GM18511 (cell line): ENCODE measurements around the gene TNIP1.

Experiments
- ATAC-seq: cut with Tn5 transposase; IDR thresholded peaks from one replicate; pipeline ENCODE4 v1.9.1; 2021; ENCODE audit warnings: mild to moderate bottlenecking, moderate library complexity; ENCODE audit not compliant: unreplicated experiment

Gene TNIP1

GRCh38 chr5:151023651-151024050, 57.2 kb downstream of the TNIP1 start:
- ATAC-seq = no peak

DNA sequence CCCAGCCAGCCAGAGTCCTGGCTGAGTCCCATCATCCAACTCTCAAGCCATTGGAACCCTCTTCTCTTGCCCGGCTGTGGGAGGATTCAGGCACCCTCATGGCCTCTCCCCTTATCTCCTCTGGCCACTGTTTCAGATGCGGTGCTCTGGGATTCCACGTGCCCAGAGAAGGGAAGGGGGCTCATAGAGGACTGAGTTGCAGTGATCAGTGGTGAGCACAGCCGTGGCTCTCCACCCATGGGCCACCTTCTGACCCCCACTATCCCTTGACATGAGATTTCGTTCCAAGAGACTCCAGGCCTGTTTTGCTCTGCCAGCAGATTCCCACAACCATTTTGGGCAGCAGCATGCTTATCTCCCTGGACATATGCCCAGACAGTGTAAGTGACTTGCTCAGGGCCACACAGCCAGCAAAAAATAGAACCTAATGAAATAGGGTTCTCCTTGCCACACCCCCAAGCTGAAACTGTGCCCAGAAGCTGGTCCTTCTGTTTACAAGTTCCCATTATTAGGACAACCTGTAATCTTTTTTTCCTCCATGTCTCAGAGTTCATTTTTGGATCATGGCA, 57.7 kb downstream of the TNIP1 start:
- ATAC-seq = no peak

DNA sequence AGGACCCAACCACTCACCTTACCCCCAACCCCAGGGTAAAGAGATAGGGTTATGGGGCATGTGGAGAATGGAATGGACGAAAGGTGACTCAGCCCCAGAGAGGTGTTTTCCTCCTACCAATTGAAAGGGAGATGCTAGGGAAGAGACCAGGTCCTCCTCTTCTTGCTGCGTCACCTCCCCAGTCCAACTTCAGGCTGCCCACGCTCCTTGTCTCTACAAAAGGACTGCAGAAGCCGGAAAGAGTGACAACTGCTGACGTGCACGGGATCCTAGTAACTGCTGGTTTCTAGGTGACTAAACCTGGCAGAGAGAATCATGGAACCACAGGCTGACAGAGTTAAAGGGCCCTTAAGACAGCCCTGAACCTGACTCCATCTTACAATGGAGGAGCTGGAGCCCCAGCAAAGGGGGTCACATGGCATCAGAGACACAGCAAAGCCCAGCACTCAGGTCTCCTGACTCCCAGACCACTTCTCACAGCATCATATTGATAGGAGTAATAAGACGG, 58.3 kb downstream of the TNIP1 start:
- no peak for ATAC-seq

DNA sequence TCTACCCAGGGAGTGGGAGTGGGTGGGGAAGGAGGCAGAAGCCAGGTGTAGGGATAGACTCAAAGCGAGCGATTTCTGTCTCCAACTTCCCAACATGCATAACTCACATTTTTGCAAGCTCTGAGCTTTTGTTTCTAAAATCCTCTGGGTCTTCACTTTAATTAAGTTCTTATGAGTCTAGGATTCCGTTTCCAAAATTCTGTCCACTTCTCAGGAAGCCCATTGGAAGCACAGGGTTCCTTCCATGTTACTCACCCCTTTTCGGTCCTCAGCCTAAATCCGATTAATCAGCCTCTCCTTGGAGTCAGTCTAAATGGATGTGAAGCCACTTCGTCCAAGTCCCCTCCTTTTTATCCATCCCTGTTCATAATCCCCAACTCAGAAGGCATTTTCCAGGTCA, 59.1 kb downstream of the TNIP1 start:
- no peak for ATAC-seq

GRCh38 chr5:151020304-151021110, 60.3 kb downstream of the TNIP1 start, which contains the start of gene GPX3:
TSS of gene GPX3 (plus strand) at chr5:151020591. CDS start at chr5:151020655, 64 bp downstream.
- ATAC-seq = peak; percentile 85

- ATAC-seq = no peak
Observed at GRCh38 chr5:151019331-151019730, 61.5 kb downstream of the TNIP1 start.

- ATAC-seq = no peak
Observed at GRCh38 chr5:151018846-151019245, 62.0 kb downstream of the TNIP1 start.

DNA sequence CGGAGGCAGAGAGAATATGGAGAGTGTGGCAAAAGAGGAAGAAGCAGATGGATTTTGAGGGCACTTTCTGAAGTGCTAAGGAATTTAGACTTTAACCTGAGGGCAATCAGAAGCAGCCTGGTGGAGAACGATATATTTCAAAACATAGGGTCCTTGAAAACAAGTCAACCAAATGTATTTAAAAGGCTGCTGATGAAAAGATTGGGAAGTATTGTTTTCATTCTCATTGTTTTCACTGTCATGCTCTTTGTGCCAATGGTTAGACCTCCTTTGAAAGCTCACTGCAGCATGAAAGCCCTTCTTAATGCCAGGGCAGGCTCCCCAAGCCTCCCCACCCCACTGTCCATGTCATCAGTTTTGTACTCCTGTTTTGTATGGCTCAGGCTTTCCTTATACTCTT, 62.9 kb downstream of the TNIP1 start:
- no peak for ATAC-seq

- ATAC-seq = no peak
Observed at GRCh38 chr5:151016700-151017099, 64.1 kb downstream of the TNIP1 start.

DNA sequence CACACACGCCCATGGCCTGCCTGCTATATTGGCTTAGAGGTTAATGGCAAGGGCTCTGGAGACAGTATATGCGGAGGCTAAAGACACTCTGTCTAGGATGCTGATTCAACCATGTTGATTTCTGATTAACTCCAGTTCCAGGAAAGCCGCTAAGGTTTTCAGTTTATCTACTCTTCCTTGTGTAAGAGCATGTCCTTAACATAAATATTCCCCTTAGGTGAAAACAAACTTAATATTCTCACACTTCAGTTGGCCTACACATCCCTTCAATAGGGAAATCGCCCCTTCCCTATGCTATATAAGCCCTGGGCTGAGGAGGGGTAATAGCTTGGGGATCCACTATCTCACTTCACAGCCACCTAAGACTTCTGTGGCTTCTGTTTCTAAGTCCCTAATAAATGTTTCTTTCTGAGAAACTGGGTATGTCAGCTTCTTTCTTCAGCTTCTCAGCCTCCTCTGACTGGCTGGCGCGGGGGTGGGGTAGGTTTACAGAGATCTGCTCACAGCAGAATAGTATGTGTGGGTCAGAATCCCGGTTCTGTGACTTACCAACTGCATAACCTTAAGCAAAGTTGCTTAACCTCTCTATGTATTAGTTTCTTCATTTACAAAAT, 64.8 kb downstream of the TNIP1 start:
- ATAC-seq = no peak

- ATAC-seq = no peak
Observed at GRCh38 chr5:151014680-151015343, 66.0 kb downstream of the TNIP1 start.

GRCh38 chr5:151012862-151013261, 68.0 kb downstream of the TNIP1 start:
- ATAC-seq = no peak

GRCh38 chr5:151008906-151009305, 71.9 kb downstream of the TNIP1 start:
- ATAC-seq = no peak

GRCh38 chr5:151008210-151008491, 72.7 kb downstream of the TNIP1 start:
- no peak for ATAC-seq

DNA sequence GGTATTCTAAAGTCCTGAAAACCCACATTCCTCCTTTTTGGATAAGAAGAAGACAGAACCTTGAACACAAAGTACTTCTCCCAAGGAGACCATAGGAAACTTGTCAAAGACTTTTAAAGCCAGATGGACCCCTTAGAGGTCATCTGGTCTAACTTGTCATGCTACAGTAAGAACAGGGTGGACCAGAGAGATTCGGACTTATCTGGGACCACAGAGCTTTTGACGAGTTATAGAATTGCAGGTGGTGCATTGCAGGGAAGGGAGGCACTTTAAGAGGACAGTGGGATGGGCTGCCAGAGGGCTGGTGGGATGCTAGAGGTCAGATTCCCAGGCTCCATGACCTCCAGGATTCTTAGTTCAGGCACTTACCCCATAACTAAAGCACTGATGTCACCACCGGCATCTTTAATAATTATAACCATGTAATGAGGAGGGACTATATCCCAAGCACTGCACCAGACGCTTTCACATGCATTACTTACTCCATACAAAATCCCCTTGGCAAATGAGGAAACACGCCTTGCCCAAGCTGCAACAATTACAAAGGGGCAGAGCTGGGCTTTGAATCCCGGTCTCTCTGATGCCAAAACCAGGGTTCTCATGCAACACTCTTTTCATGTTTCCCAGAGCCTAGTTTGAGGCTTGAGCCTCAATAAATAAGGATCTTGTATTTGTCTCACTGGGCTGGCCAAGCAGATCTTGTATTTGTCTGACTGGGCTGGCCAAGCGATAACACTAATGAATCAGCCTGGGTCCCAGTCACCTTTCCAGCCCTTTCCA, 73.2 kb downstream of the TNIP1 start:
- ATAC-seq = no peak

- ATAC-seq = no peak
Observed at GRCh38 chr5:151006704-151007334, 74.0 kb downstream of the TNIP1 start.

DNA sequence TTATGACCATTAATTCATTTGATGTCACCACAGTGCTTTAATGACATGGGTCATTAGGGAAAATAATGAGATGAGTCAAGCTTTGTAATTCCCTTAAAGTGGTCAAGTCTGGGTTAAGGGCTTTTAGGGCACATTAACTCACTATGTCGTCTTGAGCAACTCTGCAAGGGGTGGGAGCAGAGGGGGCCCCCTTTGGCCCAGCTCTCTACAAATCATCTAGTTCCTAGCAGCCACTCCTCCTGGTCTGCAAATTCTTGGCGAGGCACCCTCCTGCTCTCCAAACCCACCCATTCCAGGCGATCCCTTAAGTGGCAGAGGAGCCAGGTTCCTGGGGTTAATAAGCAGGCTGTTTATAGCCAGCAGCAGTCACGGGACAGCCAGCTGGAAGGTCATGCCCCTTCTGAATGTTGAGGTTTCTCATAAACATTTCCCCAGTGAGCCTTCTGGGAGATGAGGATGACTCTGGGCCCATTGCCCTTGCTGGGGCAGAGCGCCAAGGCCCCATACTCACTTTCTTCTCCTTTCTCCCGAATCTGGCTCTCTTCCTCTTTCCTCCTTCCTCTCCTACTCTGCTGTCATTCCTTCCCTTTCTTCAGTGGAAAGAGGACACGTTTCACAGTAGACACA, 74.8 kb downstream of the TNIP1 start:
- no peak for ATAC-seq

- ATAC-seq = no peak
Observed at GRCh38 chr5:151005187-151005949, 75.5 kb downstream of the TNIP1 start.

DNA sequence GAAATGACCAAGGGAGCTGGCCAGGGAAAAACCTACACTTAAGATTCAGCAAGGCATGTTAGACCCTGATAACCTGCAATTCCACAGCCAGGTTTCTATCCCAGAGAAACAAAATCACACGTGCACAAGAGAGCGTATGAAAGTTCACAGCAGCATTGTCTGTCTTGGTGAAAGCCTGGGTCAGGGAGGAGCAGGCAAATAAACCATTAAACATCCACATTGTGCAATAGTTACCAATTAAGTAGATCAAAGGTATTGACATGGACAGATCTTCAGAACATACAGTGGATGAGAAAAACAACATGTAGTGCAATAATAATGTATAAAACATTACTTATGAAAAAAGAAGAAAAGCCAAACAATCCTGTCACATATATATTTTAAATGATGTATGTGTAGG, 76.3 kb downstream of the TNIP1 start:
- no peak for ATAC-seq
